Omental fat pad (tissue), 4 donors: ENCODE data around the gene COL16A1. TPM values are rescaled to one million over a fixed set of nuclear protein-coding genes. Genes with fewer than 3 reads are reported as not detected.

ENCODE experiments used
- ATAC-seq: fragments of 150-250 bp; one replicate; pipeline ENCODE4 v1.9.1; 2016; ENCODE audit warnings: mild to moderate bottlenecking, moderate library complexity; ENCODE audit not compliant: low FRiP score
- DNase-seq: peaks from one replicate; pipeline ENCODE4 v3.0.0-alpha.2; 2019; ENCODE audit warnings: low spot score
- CTCF ChIP-seq, 3 donors: fragments of 450-650 bp; IDR thresholded peaks; one replicate each; pipeline ENCODE4 v1.5.1; 2016 to 2017; ENCODE audit warnings: antibody characterized with exemption in 3 of 3, mild to moderate bottlenecking in 3 of 3, moderate library complexity in 2 of 3
- total RNA-seq, 4 donors: library from RNA; depleted of rRNA; stranded (reverse); fragments of >200 nt; gene quantifications; one replicate each; pipeline ENCODE4 v1.1.0, GENCODE V29; 2016

COL16A1 gene
- total RNA-seq, 4 donors from 2014 or later = 17.4 to 69.2 (median 21.7) TPM

GRCh38 chr1:31725777-31726535 is 22.1 kb upstream of the COL16A1 start:
- DNase-seq = no peak
- no peak for TF ChIP-seq CTCF (IDR thresholded peaks at IDR 0.05)
- ATAC-seq = no peak

GRCh38 chr1:31725134-31725533 is 21.3 kb upstream of the COL16A1 start:
- DNase-seq (no peak), ATAC-seq (no peak)
- no peak for TF ChIP-seq CTCF (IDR thresholded peaks at IDR 0.05)

GRCh38 chr1:31723828-31724359 is 20.1 kb upstream of the COL16A1 start:
- DNase-seq = peak; percentile 50
- no peak for TF ChIP-seq CTCF (IDR thresholded peaks at IDR 0.05)
- no peak for ATAC-seq

GRCh38 chr1:31718327-31718897 is 14.6 kb upstream of the COL16A1 start:
- no peak for TF ChIP-seq CTCF (IDR thresholded peaks at IDR 0.05)
- no peak for DNase-seq
- no peak for ATAC-seq

- no peak for TF ChIP-seq CTCF (IDR thresholded peaks at IDR 0.05)
- DNase-seq = no peak
Observed at GRCh38 chr1:31717341-31717740, 13.5 kb upstream of the COL16A1 start.

GRCh38 chr1:31715873-31716220 is 12.0 kb upstream of the COL16A1 start:
- no peak for ATAC-seq
- DNase-seq = no peak
- TF ChIP-seq CTCF (IDR thresholded peaks at IDR 0.05) = no peak

More at GRCh38 chr1:31717341-31717740, 13.5 kb upstream of the COL16A1 start:
- no peak for ATAC-seq
